ENCODE measurements around the gene VWCE.

- TF ChIP-seq CTCF (IDR thresholded peaks at IDR 0.05) (no peak), EP300 (IDR thresholded peaks at IDR 0.05) (no peak)
These were observed 30.3 kb downstream of the VWCE start for GRCh38 chr11:61264795-61265194.

All from esophagus muscularis mucosa (tissue), 3 donors.